HUDEP-2 (cell line): ENCODE measurements around the gene OR10A5.
"Not testable (repeated sequence)": the region's sequence is repeated elsewhere in the genome, so short reads cannot be mapped to it uniquely, and the experiment has no call there.

ENCODE experiments used
- DNase-seq, 76 experiments: peaks; one replicate each; lab custom pipeline; 2025; ENCODE audit not compliant: unreplicated experiment in 76 of 76; lab: John Stamatoyannopoulos, UW

OR10A5 gene

GRCh38 chr11:6871278-6871677, 25.8 kb downstream of the OR10A5 start:
- no peak for DNase-seq

DNA sequence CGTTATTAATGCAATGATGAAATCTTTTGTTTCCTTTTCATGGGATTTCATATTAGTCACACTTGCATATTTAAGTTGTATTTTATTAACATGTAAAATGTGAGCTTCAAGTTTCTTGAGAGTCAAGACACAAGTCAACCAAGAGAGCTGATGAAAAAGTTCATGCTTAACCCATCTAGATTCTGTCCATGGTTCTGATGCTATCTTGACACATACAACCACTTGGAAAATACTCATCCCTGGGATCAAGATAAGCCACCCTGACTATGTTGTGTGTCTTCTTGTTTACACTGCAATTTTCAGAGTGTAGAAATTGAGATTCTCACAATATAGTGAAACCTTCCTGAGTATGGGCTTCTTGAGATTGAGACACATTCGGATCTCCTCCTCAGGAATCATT, 30.3 kb downstream of the OR10A5 start:
- no peak for DNase-seq

DNA sequence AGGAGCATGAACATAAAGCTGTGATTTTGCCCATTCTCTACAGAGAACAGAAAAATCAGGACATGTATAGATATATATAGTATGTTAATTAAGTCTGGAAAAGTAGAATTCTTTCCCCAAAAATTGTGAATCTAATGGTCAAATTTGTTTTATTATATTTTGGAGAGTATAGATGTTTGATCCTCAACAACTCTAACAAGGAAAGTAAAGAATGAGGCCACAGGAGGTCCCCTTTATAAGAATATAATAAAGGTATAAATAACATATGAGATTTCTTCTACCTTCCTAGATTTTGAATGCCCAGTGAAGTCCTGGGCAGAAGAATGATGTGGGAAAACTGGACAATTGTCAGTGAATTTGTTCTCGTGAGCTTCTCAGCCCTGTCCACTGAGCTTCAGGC, 30.8 kb downstream of the OR10A5 start, which contains the start of gene OR10A4:
Gene OR10A4 (plus strand): TSS at position 301 of the 400 bp plus-strand sequence. CDS start 23 bp downstream, at position 324.
- DNase-seq, result no peak

GRCh38 chr11:6876914-6877313, 31.4 kb downstream of the OR10A5 start:
- DNase-seq, result no peak

DNA sequence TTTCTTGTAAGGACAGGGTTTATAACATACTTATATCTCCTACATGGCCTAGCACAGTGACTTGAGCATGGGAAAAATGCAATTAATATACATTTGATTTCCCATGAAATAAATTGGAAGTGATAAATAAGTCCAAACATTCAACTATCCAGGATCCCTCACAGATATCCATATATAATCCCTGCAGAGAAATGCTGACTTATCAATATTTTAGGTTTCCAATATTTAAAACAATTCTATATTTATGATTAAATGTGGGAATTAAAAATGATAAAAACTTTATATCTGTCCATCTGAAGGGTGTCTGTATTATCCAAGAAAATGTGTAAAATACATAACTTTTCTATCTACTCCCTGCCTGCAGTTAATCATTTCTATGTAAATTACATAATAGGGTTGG, 37.3 kb downstream of the OR10A5 start:
- no peak for DNase-seq

DNA sequence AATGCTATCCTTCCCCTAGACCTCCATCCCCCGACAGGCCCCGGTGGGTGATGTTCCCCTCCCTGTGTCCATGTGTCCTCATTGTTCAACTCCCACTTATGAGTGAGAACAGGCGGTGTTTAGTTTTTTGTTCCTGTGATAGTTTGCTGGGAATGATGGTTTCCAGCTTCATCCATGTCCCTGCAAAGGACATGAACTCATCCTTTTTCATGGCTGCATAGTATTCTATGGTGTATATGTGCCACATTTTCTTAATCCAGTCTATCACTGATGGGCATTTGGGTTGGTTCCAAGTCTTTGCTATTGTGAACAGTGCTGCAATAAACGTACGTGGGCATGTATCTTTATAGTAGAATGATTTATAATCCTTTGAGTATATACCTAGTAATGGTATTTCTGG, 42.2 kb downstream of the OR10A5 start:
- DNase-seq, result not testable (repeated sequence)

DNA sequence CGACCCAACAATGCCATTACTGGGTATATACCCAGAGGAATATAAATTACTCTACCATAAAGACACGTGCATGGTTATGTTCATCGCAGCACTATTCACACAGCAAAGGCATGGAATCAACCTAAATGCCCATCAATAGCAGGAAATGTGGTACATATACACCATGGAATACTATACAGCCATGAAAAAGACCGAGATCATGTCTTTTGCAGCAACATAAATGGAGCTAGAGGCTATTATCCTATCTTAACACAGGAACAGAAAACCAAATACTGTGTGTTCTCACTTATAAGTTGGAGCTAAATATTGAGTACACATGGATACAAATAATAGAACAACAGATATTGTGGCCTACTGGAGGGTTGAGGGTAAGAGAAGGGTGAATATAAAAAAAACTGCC, 43.3 kb downstream of the OR10A5 start:
- DNase-seq, result no peak

DNA sequence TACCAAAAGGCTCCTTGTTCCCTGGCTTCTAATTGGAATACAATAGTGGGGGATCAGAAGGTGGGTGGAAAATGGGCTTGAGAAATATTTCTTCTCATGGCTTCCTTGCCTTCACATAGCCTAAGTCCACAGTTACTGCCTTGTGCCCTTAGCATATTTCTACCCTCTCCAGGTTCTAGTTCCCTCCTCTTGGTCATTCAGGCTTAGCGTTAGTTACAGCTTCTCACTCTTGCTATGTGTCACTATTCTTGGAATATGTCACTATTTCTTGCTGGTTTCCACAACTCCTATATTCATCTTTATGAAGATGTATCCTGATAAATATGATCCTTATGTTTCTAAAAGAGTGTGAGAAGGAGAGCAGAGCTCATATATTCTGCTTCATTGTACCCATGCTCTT, 44.4 kb downstream of the OR10A5 start:
- no peak for DNase-seq

DNA sequence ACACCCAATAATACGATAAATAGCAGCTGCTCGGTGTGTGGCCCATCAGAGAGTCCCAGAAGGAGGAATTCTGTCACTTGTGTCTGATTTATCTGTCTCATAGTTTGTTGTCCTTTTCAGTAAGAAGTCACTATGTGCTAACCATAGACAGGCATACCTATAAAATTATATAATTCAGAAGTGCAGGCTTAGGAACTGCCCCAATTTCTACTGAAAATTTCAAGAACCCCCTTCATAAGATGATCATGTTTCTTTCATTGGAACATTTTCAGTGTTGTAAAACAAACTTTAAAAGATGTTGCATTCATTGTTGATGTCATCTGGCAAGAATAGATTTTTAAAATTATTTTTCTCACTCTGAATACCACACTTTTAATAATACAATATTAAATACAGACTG, 46.9 kb downstream of the OR10A5 start, which contains the start of gene OR2D2:
Gene OR2D2 (minus strand): TSS at position 101 of the 400 bp plus-strand sequence. CDS start 0 bp downstream, at position 101.
- DNase-seq, result no peak

- DNase-seq, result no peak
Observed at GRCh38 chr11:6894097-6894496, 48.6 kb downstream of the OR10A5 start.

GRCh38 chr11:6895010-6895409, 49.5 kb downstream of the OR10A5 start:
- no peak for DNase-seq
